Measurements from ENCODE around the gene ABCF2. TPM values are rescaled to one million over a fixed set of nuclear protein-coding genes. Genes with fewer than 3 reads are reported as not detected.

Gene ABCF2
- total RNA-seq, 1 experiment from 2014 or later: 94.6 TPM

GRCh38 chr7:151246102-151246850 is 19.3 kb upstream of the ABCF2 start:
- in situ Hi-C loops (cut with HindIII; ENCODE audit: low pct_unique_long_range_greater_than_20kb, low sequenced_read_pairs): no loop called here
- no peak for DNase-seq (ENCODE audit: low read depth, low spot score)

GRCh38 chr7:151245360-151246101 is 18.5 kb upstream of the ABCF2 start:
- in situ Hi-C loops (cut with HindIII; ENCODE audit: low pct_unique_long_range_greater_than_20kb, low sequenced_read_pairs): no loop called here
- no peak for DNase-seq (ENCODE audit: low read depth, low spot score)

GRCh38 chr7:151244841-151245346 is 17.9 kb upstream of the ABCF2 start:
- in situ Hi-C loops (cut with HindIII; ENCODE audit: low pct_unique_long_range_greater_than_20kb, low sequenced_read_pairs): no loop called here

GRCh38 chr7:151244196-151244840 is 17.3 kb upstream of the ABCF2 start:
- DNase-seq (ENCODE audit: low read depth, low spot score): peak; percentile 72
- in situ Hi-C loops (cut with HindIII; ENCODE audit: low pct_unique_long_range_greater_than_20kb, low sequenced_read_pairs): no loop called here

More at GRCh38 chr7:151244841-151245346, 17.9 kb upstream of the ABCF2 start:
- no peak for DNase-seq (ENCODE audit: low read depth, low spot score)

- in situ Hi-C loops (cut with HindIII; ENCODE audit: low pct_unique_long_range_greater_than_20kb, low sequenced_read_pairs): no loop called here
- DNase-seq (ENCODE audit: low read depth, low spot score): no peak
Measured at GRCh38 chr7:151243408-151244195, 16.6 kb upstream of the ABCF2 start.

GRCh38 chr7:151243045-151243349 is 16.0 kb upstream of the ABCF2 start:
- DNase-seq (ENCODE audit: low read depth, low spot score): no peak
- in situ Hi-C loops (cut with HindIII; ENCODE audit: low pct_unique_long_range_greater_than_20kb, low sequenced_read_pairs): no loop called here

- in situ Hi-C loops (cut with HindIII; ENCODE audit: low pct_unique_long_range_greater_than_20kb, low sequenced_read_pairs): no loop called here
Measured at GRCh38 chr7:151242159-151243044, 15.4 kb upstream of the ABCF2 start.

GRCh38 chr7:151241755-151242096 is 14.7 kb upstream of the ABCF2 start:
- DNase-seq (ENCODE audit: low read depth, low spot score): no peak
- in situ Hi-C loops (cut with HindIII; ENCODE audit: low pct_unique_long_range_greater_than_20kb, low sequenced_read_pairs): no loop called here

More at GRCh38 chr7:151242159-151243044, 15.4 kb upstream of the ABCF2 start:
- DNase-seq (ENCODE audit: low read depth, low spot score): no peak

- no peak for DNase-seq (ENCODE audit: low read depth, low spot score)
- in situ Hi-C loops (cut with HindIII; ENCODE audit: low pct_unique_long_range_greater_than_20kb, low sequenced_read_pairs): no loop called here
Measured at GRCh38 chr7:151240942-151241754, 14.1 kb upstream of the ABCF2 start.

- in situ Hi-C loops (cut with HindIII; ENCODE audit: low pct_unique_long_range_greater_than_20kb, low sequenced_read_pairs): no loop called here
Measured at GRCh38 chr7:151240536-151240935, 13.5 kb upstream of the ABCF2 start.

GRCh38 chr7:151239837-151240459 is 12.9 kb upstream of the ABCF2 start:
- DNase-seq (ENCODE audit: low read depth, low spot score): no peak
- in situ Hi-C loops (cut with HindIII; ENCODE audit: low pct_unique_long_range_greater_than_20kb, low sequenced_read_pairs): no loop called here

More at GRCh38 chr7:151240536-151240935, 13.5 kb upstream of the ABCF2 start:
- no peak for DNase-seq (ENCODE audit: low read depth, low spot score)

GRCh38 chr7:151238924-151239836 is 12.2 kb upstream of the ABCF2 start:
- in situ Hi-C loops (cut with HindIII; ENCODE audit: low pct_unique_long_range_greater_than_20kb, low sequenced_read_pairs): no loop called here
- DNase-seq (ENCODE audit: low read depth, low spot score): no peak

GRCh38 chr7:151238190-151238810 is 11.3 kb upstream of the ABCF2 start:
- in situ Hi-C loops (cut with HindIII; ENCODE audit: low pct_unique_long_range_greater_than_20kb, low sequenced_read_pairs): no loop called here
- no peak for DNase-seq (ENCODE audit: low read depth, low spot score)

Measured in SK-MEL-5 (cell line).